HG03108 (cell line): ENCODE measurements around the gene NUBP2.
A peak's percentile ranks its signal among the peaks of the same experiment; 100 is the strongest.

Experiments used
- ATAC-seq: cut with Tn5 transposase; IDR thresholded peaks from one replicate; pipeline ENCODE4 v1.9.1; 2021; ENCODE audit warnings: moderate library complexity; ENCODE audit not compliant: unreplicated experiment

Gene NUBP2, protein sequence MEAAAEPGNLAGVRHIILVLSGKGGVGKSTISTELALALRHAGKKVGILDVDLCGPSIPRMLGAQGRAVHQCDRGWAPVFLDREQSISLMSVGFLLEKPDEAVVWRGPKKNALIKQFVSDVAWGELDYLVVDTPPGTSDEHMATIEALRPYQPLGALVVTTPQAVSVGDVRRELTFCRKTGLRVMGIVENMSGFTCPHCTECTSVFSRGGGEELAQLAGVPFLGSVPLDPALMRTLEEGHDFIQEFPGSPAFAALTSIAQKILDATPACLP

DNA sequence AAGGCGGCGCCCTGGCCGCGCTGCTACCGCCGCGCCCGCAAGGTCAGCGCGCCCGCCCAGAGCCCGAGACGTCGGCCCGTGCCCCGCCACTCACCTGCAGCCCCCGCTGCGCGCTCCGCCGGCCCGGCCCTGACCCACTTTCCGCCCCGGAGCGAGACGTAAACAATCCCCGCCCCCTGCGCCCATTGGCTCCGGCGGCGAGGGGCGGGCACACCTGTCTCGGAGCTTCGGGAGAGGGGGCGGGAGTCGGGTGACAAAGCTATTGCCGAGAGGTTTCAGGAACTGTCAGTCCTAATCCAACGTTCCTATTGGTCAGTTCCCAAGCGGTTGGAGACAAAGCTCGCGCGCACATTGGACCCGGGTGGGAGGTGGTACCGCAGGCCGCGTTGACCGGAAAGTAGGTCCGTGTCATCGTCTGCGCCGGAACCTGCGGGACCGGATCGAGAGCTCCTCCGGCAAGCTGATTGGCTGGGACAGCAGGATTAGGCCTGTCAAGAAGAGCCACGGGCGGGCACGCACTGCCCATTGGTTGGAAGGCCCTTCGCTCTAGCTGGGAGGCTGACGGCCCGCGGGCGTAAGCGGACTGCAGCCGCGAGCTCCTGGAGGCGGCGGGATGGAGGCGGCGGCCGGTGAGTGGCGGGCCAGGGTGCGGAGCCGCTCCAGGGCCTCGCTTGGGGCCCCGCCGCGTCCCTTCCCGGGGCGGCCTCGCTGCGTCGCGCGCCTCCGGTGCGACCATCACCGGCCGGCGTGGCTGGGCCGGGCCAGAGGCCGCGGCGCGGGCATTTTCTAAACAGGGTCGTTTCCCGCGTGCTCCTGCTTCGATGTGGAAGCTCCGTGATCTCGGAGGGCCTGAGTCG, at the start of gene NUBP2, which contains the start of gene SPSB3:
TSS of gene NUBP2 (plus strand) at position 553 of the 857 bp plus-strand sequence. CDS start at position 614, 61 bp downstream.
TSS of gene SPSB3 (minus strand) at position 164 of the 857 bp plus-strand sequence. CDS start 1,088 bp downstream, outside the sequence.
- ATAC-seq: peak; percentile 83

DNA sequence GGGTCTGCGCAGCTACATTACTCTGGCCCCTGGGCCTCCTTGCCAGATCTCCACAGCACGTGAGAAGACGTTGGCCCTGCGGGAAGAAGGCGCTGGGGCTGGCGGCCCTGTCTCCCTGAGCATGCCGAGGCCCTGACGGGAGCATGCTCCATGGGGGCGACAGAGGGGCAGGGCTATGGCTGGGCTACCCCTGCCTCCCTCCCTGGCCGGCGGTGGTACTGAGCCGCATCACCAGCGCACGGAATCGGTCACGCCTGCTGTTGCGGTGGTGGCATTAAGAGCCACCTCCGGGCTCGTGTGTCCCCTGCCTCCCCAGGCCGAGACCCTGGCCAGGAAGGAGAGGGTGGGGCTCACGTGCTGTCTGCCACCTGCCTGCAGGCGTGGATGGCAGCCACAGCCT, 48.6 kb upstream of the NUBP2 start:
- ATAC-seq: no peak

DNA sequence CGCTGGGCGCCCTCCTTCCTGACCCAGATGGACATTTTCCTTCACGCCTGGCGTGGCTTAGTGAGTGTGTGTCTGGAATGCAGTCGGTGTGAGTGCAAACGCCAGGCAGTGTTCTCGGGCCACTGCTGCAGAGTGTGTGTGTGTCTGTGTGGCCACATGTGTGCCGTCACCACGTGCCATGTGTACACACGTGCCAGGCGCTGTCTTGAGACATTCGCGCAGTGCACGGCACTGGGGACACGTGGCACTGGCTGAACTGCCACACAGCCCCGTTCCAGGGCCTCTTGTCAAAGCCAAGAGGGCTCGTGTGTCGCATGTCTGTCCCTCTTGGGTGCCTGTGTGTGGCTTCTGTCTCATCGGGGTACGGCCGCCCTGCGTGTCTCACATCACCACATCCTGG, 47.9 kb upstream of the NUBP2 start:
- no peak for ATAC-seq

DNA sequence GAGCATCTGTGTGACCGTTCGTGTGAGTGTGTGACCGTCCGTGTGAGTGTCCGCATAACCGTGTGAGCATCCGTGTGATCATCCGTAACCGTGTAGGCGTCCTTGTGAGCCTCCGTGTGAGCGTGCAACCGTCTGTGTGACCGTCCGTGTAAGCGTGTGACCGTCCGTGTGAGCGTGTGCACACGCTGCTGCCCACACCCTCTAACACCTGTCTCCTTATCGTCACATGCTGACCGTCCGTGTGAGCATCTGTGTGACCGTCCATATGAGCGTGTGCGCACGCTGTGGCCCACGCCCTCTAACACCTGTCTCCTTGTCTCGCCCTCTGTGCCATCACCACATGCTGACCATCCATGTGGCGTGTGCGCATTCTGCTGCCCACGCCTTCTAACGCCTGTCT, 42.5 kb upstream of the NUBP2 start:
- no peak for ATAC-seq

DNA sequence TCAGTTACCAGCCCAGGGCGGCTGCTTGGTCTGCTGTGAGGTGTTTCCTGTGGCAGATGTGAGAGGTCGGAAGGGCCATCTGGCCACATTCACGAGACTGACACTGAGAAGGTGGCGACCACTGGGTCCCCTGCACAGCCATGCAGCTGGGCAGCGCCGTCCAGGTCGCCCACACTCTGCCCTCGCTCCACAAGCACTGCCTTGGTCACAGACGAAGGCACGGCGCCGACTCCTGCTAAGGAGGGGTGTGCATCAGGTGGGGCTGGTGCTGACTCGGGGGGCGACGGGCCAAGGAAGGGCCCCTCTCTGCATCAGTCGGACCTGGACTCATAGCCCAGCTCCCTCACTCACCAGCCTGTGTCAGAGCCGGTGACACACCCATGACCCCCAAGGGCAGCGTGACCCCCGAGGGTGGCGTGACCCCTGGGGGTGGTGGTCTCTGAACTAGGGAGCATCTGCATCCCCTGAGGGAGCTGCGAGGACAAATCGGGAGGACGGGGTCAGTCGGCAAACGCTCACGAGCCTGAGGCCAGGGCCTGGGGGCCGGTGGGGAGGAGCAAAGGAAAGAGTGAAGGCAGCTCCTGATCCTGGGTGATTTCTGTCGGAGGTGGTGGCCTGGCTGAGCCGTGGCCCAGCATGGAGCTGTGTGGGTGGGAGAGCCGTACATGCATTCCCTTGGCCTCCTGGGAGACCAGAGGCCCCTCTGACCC, 41.8 kb upstream of the NUBP2 start:
- no peak for ATAC-seq

DNA sequence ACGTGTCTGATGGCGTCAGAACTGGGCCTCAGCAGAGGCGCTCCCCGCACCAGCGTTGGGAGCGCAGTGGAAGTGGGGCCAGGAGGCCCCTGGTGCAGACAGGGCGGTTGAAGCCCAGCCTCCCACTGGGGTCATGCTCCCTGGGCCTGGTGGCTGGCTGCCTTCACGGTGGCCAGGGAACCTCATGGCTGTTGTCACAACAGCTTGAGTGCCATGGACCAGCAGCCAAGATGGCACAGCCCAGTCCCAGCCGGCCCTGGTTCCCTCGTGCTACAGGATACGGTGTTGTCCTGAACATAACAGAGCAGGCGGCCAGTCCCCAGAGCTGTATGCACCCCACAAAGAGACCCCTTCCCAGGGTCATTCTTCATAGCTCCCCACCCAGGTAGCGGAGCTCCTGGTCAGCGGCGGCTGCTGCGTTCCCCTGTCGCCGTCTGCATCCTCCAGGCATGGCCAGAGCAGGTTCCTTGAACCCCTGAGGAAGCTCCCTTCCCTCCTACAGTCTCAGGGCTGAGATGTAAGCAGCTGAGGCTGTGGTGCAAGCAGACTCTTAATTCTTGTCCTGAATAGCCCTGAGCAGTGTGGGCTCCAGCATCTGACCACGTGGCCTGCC, 41.1 kb upstream of the NUBP2 start:
- no peak for ATAC-seq

DNA sequence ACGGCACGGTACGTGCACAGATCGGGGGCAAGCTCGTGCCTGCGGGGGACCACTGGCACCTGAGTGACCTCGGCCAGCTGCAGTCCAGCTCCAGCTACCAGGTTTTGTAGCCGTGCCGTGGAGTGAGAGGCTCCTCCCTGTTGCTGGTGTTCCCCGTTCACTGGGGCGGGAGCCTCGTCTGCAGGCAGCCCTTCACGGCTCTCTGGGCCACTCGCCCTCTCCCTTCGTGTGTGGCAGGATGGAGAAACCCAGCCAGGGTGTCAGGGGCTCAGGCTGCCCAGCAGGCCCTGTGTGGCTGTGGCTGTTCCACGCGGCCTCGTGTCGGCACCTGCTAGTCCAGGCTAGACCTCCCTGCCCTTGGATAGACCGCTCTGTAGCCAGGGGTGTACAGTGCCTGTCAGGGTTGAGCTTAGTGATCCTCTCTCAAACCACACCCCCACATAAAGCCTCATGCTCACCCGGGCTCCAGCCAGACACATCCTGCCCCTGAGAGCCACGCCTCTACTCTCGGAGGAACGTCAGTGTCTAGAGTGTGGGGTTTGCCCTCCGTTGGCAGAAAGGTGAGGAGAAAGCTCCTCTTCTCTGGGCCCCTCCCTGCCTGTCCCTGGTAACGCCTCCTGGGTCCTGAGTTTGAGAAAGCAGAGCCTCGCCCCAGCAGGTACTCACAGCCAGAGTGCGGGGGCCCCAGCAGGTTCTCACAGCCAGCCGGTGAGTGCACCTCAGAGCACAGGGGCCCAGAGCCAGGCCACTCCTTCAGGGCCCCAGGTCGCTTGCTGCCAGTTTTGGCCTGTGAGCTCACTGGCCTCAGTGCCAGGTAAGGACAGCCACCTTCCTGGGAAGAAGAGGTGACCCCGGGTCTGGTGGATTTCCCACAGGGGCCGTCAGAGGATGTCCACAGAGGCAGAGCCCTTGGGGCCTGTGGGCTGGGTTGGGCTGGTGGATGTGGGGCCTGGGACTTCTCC, 39.1 kb upstream of the NUBP2 start:
- no peak for ATAC-seq

DNA sequence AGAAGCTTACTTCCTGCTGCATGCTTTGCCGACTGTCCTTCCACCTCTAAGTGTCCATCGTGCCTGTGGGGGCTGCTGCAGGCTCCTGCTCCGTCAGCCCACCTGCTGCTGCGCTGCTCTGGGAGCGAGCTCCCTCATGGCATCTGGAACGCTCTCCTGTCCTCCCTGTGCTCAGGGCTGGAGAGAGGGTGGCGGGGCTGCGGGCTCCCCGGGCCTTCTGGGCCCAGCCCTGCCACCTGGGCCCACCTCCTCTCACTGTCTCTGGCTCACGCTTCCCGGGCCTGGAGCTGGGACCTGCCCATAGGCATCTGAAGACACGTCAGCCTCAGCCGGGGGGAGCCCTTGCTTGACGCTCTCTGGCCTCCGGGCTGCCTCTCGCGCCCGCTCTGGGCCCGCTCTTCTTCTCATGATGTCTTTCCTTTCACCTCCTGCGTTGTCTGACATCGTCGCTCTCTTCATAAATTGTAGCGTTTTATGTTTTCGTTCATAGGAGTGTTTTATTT, 38.4 kb upstream of the NUBP2 start:
- ATAC-seq: no peak

DNA sequence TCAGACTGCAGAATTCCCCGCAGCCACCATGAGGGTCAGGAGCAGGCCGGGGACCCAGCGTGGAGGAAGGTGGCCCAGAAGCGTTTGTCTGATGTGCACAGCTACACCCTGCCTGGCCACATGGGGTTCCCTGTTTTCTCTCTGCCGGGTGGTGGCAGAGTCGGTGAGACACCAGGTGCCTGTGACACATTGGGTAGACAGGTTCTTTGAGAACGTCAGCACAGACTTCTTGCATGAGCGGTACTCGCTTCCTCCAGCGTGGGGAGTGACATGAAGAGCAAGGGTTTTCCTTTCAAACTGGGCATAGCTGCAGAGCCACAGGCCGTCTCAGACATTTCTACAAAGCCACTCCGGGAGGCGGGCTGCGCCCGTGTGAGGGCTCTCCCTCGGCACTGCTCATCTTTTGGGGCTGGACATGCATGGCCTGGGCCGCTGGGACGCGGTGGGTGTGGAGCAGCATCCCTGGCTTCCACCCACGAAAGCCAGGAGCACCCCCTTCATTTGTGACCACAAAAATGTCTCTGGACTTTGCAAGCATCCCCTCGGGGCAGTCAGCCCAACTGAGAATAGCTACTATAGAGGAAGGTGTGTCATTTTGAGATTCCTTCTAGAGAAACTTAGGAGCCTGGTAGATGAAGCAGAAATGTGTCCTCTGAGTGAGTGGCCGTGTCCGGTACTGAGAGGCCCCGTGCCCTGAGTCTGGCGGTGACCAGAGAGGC, 37.4 kb upstream of the NUBP2 start:
- ATAC-seq: no peak

DNA sequence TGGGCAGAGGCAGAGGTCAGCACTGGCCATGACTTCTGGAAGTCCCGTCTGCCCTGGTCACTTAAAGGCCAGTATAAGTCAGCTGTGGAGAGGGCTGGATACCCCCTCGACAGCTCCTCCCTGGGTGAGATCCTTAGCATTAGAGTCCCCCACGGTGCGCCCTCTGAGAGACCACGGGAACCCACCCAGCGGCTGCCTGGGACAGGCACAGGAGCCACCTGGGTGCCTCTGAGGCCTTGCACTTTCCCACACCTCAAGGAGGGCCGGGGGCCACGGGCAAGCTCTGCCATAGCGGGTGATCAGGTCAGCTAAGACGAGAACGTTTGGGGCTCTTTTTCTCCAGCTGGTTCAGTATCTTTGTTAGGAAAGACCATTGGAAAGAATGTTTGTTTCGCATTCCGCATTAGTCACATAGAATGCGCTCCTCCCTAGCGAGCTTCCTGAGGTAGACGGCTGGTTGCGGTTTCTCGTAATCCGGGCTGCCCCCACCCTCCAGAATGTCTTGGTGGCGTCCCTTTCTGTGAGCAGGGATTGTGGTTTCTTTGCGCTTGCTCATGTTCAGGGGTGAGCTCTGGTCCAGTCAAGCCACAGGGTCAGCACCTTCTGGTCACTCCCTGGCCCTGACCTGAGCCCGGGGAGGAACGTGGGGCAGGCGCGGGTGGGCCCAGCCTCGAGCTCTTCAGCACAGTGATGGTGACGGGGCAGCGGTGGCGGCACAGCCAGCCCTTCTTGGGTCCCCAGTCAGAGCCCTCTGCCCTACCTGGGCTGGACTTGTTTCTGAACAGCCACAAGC, 36.7 kb upstream of the NUBP2 start:
- no peak for ATAC-seq

DNA sequence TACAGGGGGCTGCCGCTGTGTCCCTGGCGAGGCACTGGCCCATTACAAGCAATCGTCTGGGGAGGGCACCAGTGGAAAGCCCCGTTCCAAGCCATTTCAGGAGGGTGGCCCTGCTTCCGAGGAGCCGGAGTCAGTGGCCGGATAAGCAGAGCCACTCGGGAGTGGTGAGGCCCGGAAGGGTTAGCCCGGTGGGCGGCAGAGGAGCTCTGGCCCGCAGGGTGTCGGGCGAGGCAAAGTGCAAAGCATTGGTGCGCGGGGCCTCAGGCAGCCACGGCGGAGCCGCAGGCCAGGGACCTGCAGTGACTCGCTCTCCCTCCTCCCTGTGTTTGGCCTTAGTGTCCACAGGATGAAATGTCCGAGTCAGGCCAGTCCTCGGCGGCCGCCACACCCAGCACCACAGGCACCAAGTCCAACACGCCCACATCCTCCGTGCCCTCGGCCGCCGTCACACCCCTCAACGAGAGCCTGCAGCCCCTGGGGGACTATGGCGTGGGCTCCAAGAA, 36.0 kb upstream of the NUBP2 start:
- ATAC-seq: no peak

DNA sequence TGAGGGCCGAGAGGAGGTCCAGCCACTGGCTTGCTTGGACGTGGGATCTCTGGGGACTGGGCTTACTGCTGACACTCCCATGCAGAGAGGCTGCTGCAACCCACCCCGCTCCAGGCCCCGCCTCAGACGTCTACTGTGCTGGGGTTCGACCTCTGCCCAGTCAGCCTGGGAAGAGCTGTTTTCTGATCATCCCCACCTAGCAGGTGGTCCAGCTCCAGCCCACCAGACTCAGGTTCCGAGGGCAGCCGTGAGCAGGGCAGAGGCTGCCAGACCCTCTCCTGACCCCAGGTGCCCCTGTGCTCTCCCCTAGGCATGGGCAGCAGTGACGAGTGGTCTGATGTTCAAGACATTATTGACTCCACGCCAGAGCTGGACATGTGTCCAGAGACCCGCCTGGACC, 34.8 kb upstream of the NUBP2 start:
- no peak for ATAC-seq

DNA sequence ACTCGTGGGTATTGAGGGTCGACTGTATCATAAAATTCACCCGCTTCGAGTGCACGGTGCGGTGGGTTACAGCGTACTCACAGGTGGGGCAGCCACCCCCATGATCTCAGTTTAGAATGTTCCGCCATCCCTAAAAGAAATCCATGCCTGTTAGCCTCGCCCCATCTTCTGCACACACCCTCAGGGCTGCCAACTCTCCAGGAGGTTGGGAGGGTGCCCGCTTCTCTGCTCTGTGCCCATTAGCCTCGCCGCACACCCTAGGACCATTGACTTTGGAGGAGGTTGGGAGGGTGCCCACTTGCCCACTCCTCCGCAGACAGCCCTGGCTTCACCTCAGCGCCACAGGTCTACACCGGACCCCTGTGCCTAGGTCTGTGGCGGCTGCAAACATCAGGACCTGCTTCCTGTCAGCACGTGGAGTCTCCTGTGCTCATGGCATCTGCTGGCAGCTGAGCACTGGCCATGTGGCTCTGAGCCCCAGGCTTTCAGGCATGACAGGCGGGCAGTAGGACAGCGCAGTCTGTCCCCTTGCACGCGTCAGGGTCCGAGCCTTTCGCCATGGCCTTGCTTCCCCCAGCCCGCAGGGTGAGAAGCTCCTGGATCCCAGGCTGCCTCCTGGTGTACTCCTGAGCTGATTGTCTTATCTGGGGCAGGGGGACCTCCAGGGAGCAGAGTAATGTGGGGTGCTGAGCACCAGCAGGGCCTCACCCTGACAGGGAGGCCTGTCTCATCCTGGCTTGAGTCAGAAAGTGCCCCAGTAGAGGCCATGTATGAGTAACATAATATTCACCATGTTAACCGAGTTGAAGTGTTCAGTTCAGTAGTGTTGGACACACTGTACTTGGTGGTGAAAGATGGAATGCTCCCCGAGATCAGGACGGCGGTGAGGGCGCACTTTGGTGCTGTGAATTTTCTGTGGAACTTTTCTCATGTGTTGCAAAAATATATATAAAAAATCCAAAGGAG, 33.3 kb upstream of the NUBP2 start:
- no peak for ATAC-seq

DNA sequence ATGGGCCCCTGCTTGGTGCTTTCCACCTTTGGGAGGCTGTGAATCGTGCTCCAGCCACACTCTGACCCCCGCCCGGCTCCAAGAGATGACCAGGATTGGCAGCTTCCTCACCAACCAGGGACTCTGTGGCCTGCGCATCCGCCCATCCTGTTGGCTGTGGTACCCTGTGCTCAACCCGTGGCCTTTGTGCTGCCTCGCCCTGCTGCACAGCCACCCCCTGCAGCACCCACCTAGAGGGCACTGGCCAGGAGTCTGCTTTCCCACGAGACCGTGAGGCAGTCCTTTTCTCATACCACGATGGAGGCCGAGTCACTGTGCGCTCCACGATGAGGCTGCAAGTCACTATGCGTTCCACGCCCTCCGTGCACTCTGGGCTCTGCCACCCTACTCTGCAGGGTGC, 30.8 kb upstream of the NUBP2 start:
- ATAC-seq: no peak

DNA sequence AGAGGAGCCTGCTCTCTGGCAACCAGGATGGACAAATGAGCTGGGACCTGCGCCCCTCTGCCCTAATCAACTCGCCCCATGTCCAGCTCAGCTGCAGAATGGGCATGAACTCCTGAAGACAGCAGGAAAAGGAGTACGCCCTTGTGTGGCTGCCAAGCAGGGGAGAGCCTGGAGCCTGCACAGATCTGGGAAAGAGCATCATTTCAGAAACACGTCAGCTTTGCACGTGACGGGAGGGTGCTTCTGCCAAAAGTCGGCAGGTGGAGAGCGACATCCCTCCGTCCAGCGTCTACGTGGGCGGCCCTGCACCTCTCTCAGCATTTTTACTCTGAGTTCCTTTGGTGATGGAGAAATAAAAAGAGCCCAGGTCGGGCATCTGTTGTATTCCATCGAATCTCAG, 29.9 kb upstream of the NUBP2 start:
- ATAC-seq: no peak

DNA sequence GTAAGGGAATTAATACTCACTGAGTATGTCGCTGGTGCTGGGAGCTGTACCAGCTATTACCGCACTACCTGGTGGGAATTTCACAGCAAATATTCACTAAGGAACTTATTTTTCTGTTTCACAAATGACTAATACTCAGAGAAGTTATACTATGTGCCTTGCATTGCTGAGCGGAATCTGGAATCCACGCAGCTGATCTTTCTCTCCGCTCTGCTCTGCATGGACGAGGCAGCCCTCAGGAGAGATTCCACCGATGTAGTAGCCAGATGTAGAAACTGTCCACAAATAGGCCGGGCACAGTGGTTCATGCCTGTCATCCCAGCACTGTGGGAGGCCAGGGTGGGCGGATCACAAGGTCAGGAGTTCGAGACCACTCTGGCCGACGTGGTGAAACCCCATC, 28.6 kb upstream of the NUBP2 start:
- ATAC-seq: no peak
